TTC549 (cell line): ENCODE data around the gene SVOPL.

Experiments used
- FAIRE-seq: peaks from 2 replicates; lab custom pipeline; 2012; peaks lifted over from hg19 to GRCh38; lab: Jason Lieb, UNC

The SVOPL gene

DNA sequence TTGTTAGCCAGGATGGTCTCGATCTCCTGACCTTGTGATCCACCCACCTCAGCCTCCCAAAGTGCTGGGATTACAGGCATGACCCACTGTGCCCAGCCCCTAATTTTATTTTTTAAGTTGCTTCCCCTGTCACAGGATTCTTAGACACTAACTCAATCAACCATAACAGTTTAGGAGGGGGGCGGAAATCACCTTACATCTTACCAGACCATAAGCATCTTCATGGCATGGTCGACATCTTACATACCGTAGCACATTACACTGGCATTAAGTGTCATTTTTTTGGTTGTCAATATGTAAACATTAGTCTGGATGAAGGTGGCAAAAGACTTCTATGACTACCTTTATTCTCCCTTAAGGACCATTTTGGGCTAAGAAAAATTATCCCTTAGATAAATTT lies 145.5 kb downstream of the SVOPL start:
- no peak for FAIRE-seq

- FAIRE-seq = no peak
Measured at GRCh38 chr7:138554674-138555073, 146.5 kb downstream of the SVOPL start.

DNA sequence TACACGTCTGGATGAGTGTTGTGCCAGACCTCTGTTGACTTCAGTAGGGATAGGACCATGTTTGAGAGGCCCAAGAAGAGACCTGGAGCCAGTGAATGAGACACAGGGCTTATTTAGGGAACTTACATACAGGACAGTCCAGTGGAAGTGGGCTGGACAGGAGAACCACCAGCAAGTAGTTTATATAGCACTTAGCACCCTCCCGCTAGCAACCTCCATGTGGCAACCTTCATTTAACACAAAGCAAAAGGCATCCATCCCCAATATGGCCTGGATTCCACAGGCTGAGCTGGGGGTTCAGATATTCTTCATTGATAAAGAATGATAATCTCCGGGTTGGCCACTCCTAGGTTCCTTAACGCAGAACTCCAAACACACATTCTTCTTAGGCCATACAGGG lies 147.4 kb downstream of the SVOPL start:
- FAIRE-seq = no peak

- FAIRE-seq = no peak
Measured at GRCh38 chr7:138551102-138551501, 150.1 kb downstream of the SVOPL start.

GRCh38 chr7:138550337-138550736 lies 150.8 kb downstream of the SVOPL start:
- FAIRE-seq = no peak

GRCh38 chr7:138549082-138549481 lies 152.1 kb downstream of the SVOPL start:
- no peak for FAIRE-seq

- no peak for FAIRE-seq
Measured at GRCh38 chr7:138546829-138547228, 154.3 kb downstream of the SVOPL start.

DNA sequence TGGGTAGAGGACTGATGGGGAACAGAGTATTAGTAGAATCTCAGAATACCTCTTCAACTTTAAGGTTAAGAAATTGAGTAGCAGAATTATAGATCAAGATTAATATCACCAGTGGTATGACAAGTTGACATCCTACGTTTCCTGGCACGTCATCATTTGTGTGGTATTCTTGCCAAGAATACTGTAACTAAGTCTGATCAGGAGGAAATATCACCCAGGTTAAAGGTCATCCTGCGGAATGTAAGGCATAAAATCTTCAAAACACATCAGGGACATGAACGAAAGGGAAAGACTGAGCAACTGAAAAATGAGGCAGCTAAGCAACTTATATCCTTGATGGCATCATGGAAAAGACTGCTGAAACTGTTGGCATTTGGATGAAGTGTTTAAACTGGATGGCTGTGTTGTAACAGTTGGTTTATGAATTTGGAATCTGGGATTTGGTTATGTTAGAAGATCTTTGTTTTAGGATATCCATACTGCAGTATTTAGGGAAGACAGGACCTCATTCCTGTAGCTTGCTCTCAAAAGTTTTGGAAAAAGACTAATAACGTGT lies 155.0 kb downstream of the SVOPL start:
- no peak for FAIRE-seq

GRCh38 chr7:138545123-138545522 lies 156.0 kb downstream of the SVOPL start:
- FAIRE-seq = no peak
